Measurements from ENCODE around the gene TSPAN9. TPM values are rescaled to one million over a fixed set of nuclear protein-coding genes. Genes with fewer than 3 reads are reported as not detected.
A peak's percentile ranks its signal among the peaks of the same experiment; 100 is the strongest.

Gene TSPAN9
- polyA plus RNA-seq, 1 of the 3 experiments (the other 2 are of a cell fraction), result 34.9 TPM

GRCh38 chr12:3223601-3224529 is 146.7 kb downstream of the TSPAN9 start:
- Histone ChIP-seq H2AFZ (ENCODE audit: low read depth) (no peak overlapping the region), H3K4me2 (no peak overlapping the region), H4K20me1 (ENCODE audit: insufficient read depth) (no peaks in the 10 kb centered on the region), H3K36me3 (replicated peaks in 1 of 2; ENCODE audit: control insufficient read depth in 1 of 2, insufficient read depth in 2 of 2, low read length in 1 of 2) (peaks cover 0 to 6% of the 10 kb centered on the region in 2 experiments), H3K27ac (ENCODE audit: low read depth in 2 of 2, low read length in 1 of 2) (no peak overlapping the region), H3F3A (replicated peaks; ENCODE audit: insufficient read depth) (peaks cover 8% of the 10 kb centered on the region), H3K9ac (no peak overlapping the region), H3K4me3 (ENCODE audit: low read depth in 2 of 2, low read length in 1 of 2) (no peak overlapping the region), H3K27me3 (ENCODE audit: insufficient read depth) (no peaks in the 10 kb centered on the region), H3K79me2 (ENCODE audit: insufficient read depth) (peaks cover 3% of the 10 kb centered on the region; the same call in 1 of the 2 replicates), H3K9me2 (no peaks in the 10 kb centered on the region), H3K9me3 (no peaks in the 10 kb centered on the region), H3K4me1 (ENCODE audit: control insufficient read depth in 1 of 2, insufficient read depth in 2 of 2, low read depth in 1 of 2, low read length in 1 of 2) (peaks cover 31 to 54% of the 10 kb centered on the region in 2 experiments)
- ChIA-PET CTCF (interaction anchor here (1.0 to 3.6 kb wide), 6 partner anchors 16 to 150 kb away, joined by 3 to 28 read pairs (median 4); no protein-coding TSS in a partner anchor), POLR2A (interaction anchor here (1.5 kb wide), 1 partner anchor 40 kb away, joined by 3 read pairs; no protein-coding TSS in a partner anchor)
- TF ChIP-seq SMC3 (IDR thresholded peaks at IDR 0.05; ENCODE audit: low read depth, low read length), result no peak
- no peak for TF ChIP-seq NFIC (IDR thresholded peaks at IDR 0.05; ENCODE audit: borderline replicate concordance)
- TF ChIP-seq, protein P1, sequence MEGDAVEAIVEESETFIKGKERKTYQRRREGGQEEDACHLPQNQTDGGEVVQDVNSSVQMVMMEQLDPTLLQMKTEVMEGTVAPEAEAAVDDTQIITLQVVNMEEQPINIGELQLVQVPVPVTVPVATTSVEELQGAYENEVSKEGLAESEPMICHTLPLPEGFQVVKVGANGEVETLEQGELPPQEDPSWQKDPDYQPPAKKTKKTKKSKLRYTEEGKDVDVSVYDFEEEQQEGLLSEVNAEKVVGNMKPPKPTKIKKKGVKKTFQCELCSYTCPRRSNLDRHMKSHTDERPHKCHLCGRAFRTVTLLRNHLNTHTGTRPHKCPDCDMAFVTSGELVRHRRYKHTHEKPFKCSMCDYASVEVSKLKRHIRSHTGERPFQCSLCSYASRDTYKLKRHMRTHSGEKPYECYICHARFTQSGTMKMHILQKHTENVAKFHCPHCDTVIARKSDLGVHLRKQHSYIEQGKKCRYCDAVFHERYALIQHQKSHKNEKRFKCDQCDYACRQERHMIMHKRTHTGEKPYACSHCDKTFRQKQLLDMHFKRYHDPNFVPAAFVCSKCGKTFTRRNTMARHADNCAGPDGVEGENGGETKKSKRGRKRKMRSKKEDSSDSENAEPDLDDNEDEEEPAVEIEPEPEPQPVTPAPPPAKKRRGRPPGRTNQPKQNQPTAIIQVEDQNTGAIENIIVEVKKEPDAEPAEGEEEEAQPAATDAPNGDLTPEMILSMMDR (IDR thresholded peaks at IDR 0.05), result no peak
- TF ChIP-seq MEF2A (IDR thresholded peaks at IDR 0.05; ENCODE audit: borderline replicate concordance, low read depth), result no peak
- no peak for DNase-seq
- WGBS (ENCODE audit: low lambda C conversion rate), result 83% methylated on average over 14 of the region's 18 CpGs

DNA sequence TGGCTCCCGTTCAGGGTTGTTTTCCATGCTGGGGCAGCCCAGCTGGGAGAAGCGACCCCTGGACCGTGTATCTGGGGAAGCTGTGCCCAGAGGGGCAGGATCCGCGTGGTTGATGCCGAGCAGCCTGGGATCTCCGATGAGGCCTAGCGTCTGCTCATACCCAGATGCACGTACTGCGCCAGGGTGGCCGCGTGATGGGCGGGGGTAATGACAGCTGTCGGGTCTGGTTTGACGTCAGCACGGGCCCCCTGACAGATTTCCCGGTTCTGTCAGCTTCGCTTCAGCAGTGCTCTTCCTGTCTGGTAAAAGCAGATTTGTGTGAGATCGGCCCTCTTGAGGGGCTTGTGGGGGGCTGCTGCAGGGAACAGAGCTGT is 147.3 kb downstream of the TSPAN9 start:
- Histone ChIP-seq H3K4me2 (no peak overlapping the region), H3K9me3 (no peaks in the 10 kb centered on the region), H3K36me3 (replicated peaks in 1 of 2; ENCODE audit: control insufficient read depth in 1 of 2, insufficient read depth in 2 of 2, low read length in 1 of 2) (peaks cover 0 to 9% of the 10 kb centered on the region in 2 experiments), H4K20me1 (ENCODE audit: insufficient read depth) (no peaks in the 10 kb centered on the region), H3K9me2 (no peaks in the 10 kb centered on the region), H3K27me3 (ENCODE audit: insufficient read depth) (no peaks in the 10 kb centered on the region), H3K79me2 (ENCODE audit: insufficient read depth) (peaks cover 3% of the 10 kb centered on the region; the same call in 1 of the 2 replicates), H3K4me3 (ENCODE audit: low read depth in 2 of 2, low read length in 1 of 2) (no peak overlapping the region), H3K27ac (ENCODE audit: low read depth in 2 of 2, low read length in 1 of 2) (peak overlapping the region in 1 of 2 experiments; percentile 91; a peak in 1 of 4 replicates), H2AFZ (ENCODE audit: low read depth) (no peak overlapping the region), H3K4me1 (ENCODE audit: control insufficient read depth in 1 of 2, insufficient read depth in 2 of 2, low read depth in 1 of 2, low read length in 1 of 2) (peaks cover 24 to 47% of the 10 kb centered on the region in 2 experiments; a peak in 3 of 4 replicates), H3F3A (replicated peaks; ENCODE audit: insufficient read depth) (peaks cover 8% of the 10 kb centered on the region), H3K9ac (no peak overlapping the region)
- CTCF ChIA-PET, result interaction anchor here (1.3 to 3.6 kb wide), 5 partner anchors 17 to 151 kb away, joined by 3 to 28 read pairs (median 5); no protein-coding TSS in a partner anchor
- 64% methylated on average over 4 of the region's 19 CpGs for WGBS (ENCODE audit: low lambda C conversion rate)
- POLR2A ChIA-PET, result interaction anchor here (1.5 kb wide), 1 partner anchor 40 kb away, joined by 3 read pairs; no protein-coding TSS in a partner anchor
- peak; percentile 69 for DNase-seq
- TF ChIP-seq EP300 (IDR thresholded peaks at IDR 0.05; ENCODE audit: borderline replicate concordance in 1 of 2, low read depth in 1 of 2, low read length in 1 of 2) (no peak), MEF2A (IDR thresholded peaks at IDR 0.05; ENCODE audit: borderline replicate concordance, low read depth) (no peak), REST (IDR thresholded peaks at IDR 0.05; ENCODE audit: low read depth, low read length) (no peak), FOSL2 (IDR thresholded peaks at IDR 0.05; ENCODE audit: borderline replicate concordance, low read depth) (no peak), SMC3 (IDR thresholded peaks at IDR 0.05; ENCODE audit: low read depth, low read length) (no peak), CHD2 (IDR thresholded peaks at IDR 0.05; ENCODE audit: low read length, partially characterized antibody) (no peak), JUND (IDR thresholded peaks at IDR 0.05) (no peak), ZBTB33 (IDR thresholded peaks at IDR 0.05; ENCODE audit: borderline replicate concordance, low read depth) (no peak), SIN3A (IDR thresholded peaks at IDR 0.05; ENCODE audit: borderline replicate concordance, low read depth, low read length) (no peak), NRF1 (IDR thresholded peaks at IDR 0.05; ENCODE audit: low read depth, low read length) (no peak), PBX3 (IDR thresholded peaks at IDR 0.05) (no peak)
- TF ChIP-seq, protein P2, sequence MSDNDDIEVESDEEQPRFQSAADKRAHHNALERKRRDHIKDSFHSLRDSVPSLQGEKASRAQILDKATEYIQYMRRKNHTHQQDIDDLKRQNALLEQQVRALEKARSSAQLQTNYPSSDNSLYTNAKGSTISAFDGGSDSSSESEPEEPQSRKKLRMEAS (IDR thresholded peaks at IDR 0.05; ENCODE audit: low read depth), result no peak

Measured in SK-N-SH (cell line).